Neural progenitor cell (in vitro differentiated cells): ENCODE results near the gene KREMEN2. TPM values are rescaled to one million over a fixed set of nuclear protein-coding genes. Genes with fewer than 3 reads are reported as not detected.

Experiments used
- DNase-seq: peaks from one replicate; pipeline ENCODE4 v3.0.0-alpha.2; 2016; ENCODE audit warnings: low spot score
- H2AFZ ChIP-seq: fragments of 200-600 bp; sonication (generic); replicated peaks from 2 replicates; pipeline ENCODE4 v1.6.1; 2016; ENCODE audit warnings: antibody characterized with exemption
- H3F3A ChIP-seq: fragments of 200-600 bp; sonication (generic); 2 replicates; pipeline ENCODE4 v1.6.1; 2016; ENCODE audit warnings: antibody characterized with exemption, low read depth
- H3K27ac ChIP-seq: fragments of 200-600 bp; sonication (generic); 2 replicates; pipeline ENCODE4 v1.5.1; 2016; ENCODE audit warnings: mild to moderate bottlenecking
- H3K27me3 ChIP-seq: fragments of 200-600 bp; sonication (generic); 2 replicates; pipeline ENCODE4 v1.6.1; 2016; ENCODE audit warnings: mild to moderate bottlenecking, moderate library complexity
- H3K36me3 ChIP-seq: fragments of 200-600 bp; sonication (generic); 2 replicates; pipeline ENCODE4 v1.5.1; 2016
- H3K4me1 ChIP-seq: fragments of 200-600 bp; sonication (generic); 2 replicates; pipeline ENCODE4 v1.6.1; 2016; ENCODE audit warnings: mixed run types
- H3K4me2 ChIP-seq: fragments of 200-600 bp; sonication (generic); 2 replicates; pipeline ENCODE4 v1.6.1; 2016
- H3K4me3 ChIP-seq: fragments of 200-600 bp; sonication (generic); 2 replicates; pipeline ENCODE4 v1.5.1; 2016
- H3K79me2 ChIP-seq: fragments of 200-600 bp; sonication (generic); 2 replicates; pipeline ENCODE4 v1.6.1; 2016; ENCODE audit warnings: low read depth
- H3K9ac ChIP-seq: fragments of 200-600 bp; sonication (generic); 2 replicates; pipeline ENCODE4 v1.6.1; 2016
- H3K9me3 ChIP-seq: fragments of 200-600 bp; sonication (generic); 2 replicates; pipeline ENCODE4 v1.5.1; 2016; ENCODE audit warnings: low read depth
- H4K20me1 ChIP-seq: fragments of 200-600 bp; sonication (generic); 2 replicates; pipeline ENCODE4 v1.6.1; 2016; ENCODE audit warnings: low read depth
- H3K27ac Mint-ChIP-seq: 3 replicates; pipeline ENCODE4 v1.8.0; 2021; ENCODE audit warnings: mixed read lengths
- H3K27me3 Mint-ChIP-seq: 2 replicates; pipeline ENCODE4 v1.8.0; 2022; ENCODE audit warnings: low read depth, mild to moderate bottlenecking, inconsistent platforms, moderate library complexity, mixed read lengths; ENCODE audit not compliant: insufficient read depth
- H3K36me3 Mint-ChIP-seq: 3 replicates; pipeline ENCODE4 v1.8.0; 2021; ENCODE audit warnings: mixed read lengths
- H3K4me1 Mint-ChIP-seq: 3 replicates; pipeline ENCODE4 v1.8.0; 2021; ENCODE audit warnings: mixed read lengths
- H3K4me3 Mint-ChIP-seq: 3 replicates; pipeline ENCODE4 v1.8.0; 2021; ENCODE audit warnings: mild to moderate bottlenecking, moderate library complexity, mixed read lengths
- H3K9me3 Mint-ChIP-seq: 3 replicates; pipeline ENCODE4 v1.8.0; 2020; ENCODE audit warnings: mixed read lengths
- CTCF ChIP-seq: fragments of 200-600 bp; sonication (generic); IDR thresholded peaks from 2 replicates; pipeline ENCODE4 v1.5.1; 2017; ENCODE audit warnings: antibody characterized with exemption, mild to moderate bottlenecking
- EZH2 ChIP-seq: fragments of 200-600 bp; sonication (generic); IDR thresholded peaks from 2 replicates; pipeline ENCODE4 v1.6.1; 2017; ENCODE audit warnings: antibody characterized with exemption, mild to moderate bottlenecking, moderate library complexity
- EZH2phosphoT487 ChIP-seq: fragments of 200-600 bp; sonication (generic); IDR thresholded peaks from 2 replicates; pipeline ENCODE4 v1.6.1; 2017; ENCODE audit warnings: antibody characterized with exemption
- total RNA-seq: library from RNA; depleted of rRNA; stranded (reverse); fragments of >200 nt; gene quantifications from 2 replicates; pipeline ENCODE4 v1.2.3, GENCODE V29; 2015; ENCODE audit warnings: low replicate concordance

The KREMEN2 gene
- total RNA-seq, 1 donor from 2014 or later = 0.51 TPM

DNA sequence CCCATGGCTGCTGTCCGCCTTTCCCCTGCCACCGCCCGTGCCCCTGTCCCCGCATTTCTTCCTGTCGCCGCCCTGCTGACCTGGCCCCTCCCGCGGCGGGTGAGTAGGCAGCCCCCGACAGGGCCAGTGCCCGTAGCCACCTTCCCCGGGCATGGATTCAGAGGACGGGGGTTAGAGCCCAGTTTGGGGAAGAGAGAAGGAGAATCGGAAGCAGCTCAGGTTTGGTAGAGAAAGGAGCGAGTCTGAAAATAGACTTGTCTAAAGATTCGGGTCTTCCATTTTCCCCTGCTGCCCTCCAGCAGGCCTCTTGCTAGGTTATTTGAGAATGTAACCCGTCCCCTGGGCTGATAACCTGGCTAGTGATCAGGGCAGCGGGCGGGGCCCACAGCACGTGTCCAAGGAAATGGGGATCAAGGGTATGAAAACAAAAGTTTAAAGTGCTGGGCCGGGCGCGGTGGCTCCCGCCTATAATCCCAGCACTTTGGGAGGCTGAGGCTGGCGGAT is 40.8 kb downstream of the KREMEN2 start:
- Histone ChIP-seq H3K27me3 (peaks cover 53% of the 10 kb centered on the region), H3K36me3 (no peaks in the 10 kb centered on the region), H3K9ac (no peak overlapping the region), H2AFZ (no peak overlapping the region), H3F3A (peaks cover 42% of the 10 kb centered on the region), H3K4me2 (peak overlapping the region; percentile 80), H3K79me2 (no peaks in the 10 kb centered on the region), H3K9me3 (no peaks in the 10 kb centered on the region), H4K20me1 (peaks cover 11% of the 10 kb centered on the region), H3K4me1 (peaks cover 24% of the 10 kb centered on the region), H3K27ac (no peak overlapping the region), H3K4me3 (peak overlapping the region; percentile 20)
- TF ChIP-seq EZH2phosphoT487 = no peak
- peak; percentile 67 for TF ChIP-seq EZH2
- Mint-ChIP-seq H3K27me3 (peaks cover 38% of the 10 kb centered on the region), H3K9me3 (peaks cover 2% of the 10 kb centered on the region), H3K4me1 (peaks cover 18% of the 10 kb centered on the region), H3K4me3 (peak overlapping the region; percentile 79), H3K27ac (no peak overlapping the region), H3K36me3 (no peaks in the 10 kb centered on the region)
- DNase-seq = peak; percentile 38

DNA sequence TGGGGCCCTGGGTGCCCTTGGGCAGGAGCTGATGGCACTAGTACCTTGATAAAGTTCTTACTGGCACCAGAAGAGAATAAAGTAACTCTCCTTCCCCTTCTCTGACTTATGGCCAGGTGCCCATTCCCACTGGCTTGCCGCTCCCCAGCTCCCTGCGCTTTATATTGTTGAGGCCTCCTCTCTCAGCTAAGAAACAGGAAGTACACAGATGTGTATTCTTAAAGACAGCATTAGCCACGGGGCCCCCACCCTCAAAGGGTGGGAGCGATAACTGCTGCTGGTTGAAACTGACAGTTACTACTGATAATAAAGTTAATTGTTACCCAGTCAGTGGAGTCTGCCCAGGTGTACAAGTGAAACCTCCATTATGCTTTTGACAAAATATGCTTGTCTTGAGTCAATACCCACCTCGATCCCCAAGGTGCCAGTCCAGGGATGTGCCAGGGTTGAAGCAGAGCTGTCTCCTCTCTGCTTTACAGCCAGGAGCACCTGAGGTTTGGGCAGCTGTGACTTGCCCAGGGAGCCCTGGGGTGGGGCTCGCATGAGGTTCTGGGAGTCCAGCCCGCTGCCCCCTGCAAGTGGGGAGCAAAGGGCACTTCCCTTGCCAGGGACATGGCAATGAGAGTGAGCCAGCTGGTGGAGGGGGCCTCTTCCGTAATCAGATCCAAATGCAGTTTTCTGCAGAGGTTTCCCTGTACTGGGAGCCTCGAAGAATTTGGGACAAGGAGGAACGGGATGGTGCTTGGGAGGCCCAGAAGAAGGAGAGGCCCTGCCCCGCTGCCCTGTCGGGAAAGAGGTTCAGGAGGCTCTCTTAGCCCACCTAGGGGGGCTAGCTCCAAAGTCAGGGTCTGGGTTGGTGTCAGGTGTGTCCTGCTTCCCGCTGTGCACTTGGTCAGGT is 43.2 kb downstream of the KREMEN2 start:
- Mint-ChIP-seq H3K36me3 (no peaks in the 10 kb centered on the region), H3K4me1 (peaks cover 27% of the 10 kb centered on the region), H3K27me3 (peaks cover 38% of the 10 kb centered on the region), H3K4me3 (no peak overlapping the region), H3K9me3 (peaks cover 2% of the 10 kb centered on the region), H3K27ac (no peak overlapping the region)
- Histone ChIP-seq H2AFZ (no peak overlapping the region), H3K4me1 (peaks cover 31% of the 10 kb centered on the region), H3K27me3 (peaks cover 67% of the 10 kb centered on the region), H3K9me3 (no peaks in the 10 kb centered on the region), H3K4me2 (peak overlapping the region; percentile 65), H3K4me3 (no peak overlapping the region), H4K20me1 (peaks cover 11% of the 10 kb centered on the region), H3K36me3 (no peaks in the 10 kb centered on the region), H3K9ac (no peak overlapping the region), H3F3A (peaks cover 49% of the 10 kb centered on the region), H3K79me2 (no peaks in the 10 kb centered on the region), H3K27ac (no peak overlapping the region)
- DNase-seq = no peak
- TF ChIP-seq EZH2 (peak; percentile 20), EZH2phosphoT487 (peak; percentile 28), CTCF (no peak)

GRCh38 chr16:3007957-3008689 is 44.0 kb downstream of the KREMEN2 start:
- Mint-ChIP-seq H3K9me3 (no peaks in the 10 kb centered on the region), H3K36me3 (no peaks in the 10 kb centered on the region), H3K27ac (no peak overlapping the region), H3K27me3 (peaks cover 35% of the 10 kb centered on the region), H3K4me1 (peaks cover 30% of the 10 kb centered on the region), H3K4me3 (peak overlapping the region; percentile 18)
- Histone ChIP-seq H3K4me3 (peak overlapping the region; percentile 29), H3F3A (peaks cover 49% of the 10 kb centered on the region), H3K4me1 (peaks cover 38% of the 10 kb centered on the region), H3K4me2 (peak overlapping the region; percentile 65), H2AFZ (no peak overlapping the region), H3K79me2 (no peaks in the 10 kb centered on the region), H3K27me3 (peaks cover 76% of the 10 kb centered on the region), H3K9me3 (no peaks in the 10 kb centered on the region), H3K36me3 (no peaks in the 10 kb centered on the region), H3K27ac (no peak overlapping the region), H4K20me1 (peaks cover 15% of the 10 kb centered on the region), H3K9ac (no peak overlapping the region)
- no peak for TF ChIP-seq EZH2phosphoT487
- peak; percentile 9 for TF ChIP-seq EZH2
- peak; percentile 59 for DNase-seq

DNA sequence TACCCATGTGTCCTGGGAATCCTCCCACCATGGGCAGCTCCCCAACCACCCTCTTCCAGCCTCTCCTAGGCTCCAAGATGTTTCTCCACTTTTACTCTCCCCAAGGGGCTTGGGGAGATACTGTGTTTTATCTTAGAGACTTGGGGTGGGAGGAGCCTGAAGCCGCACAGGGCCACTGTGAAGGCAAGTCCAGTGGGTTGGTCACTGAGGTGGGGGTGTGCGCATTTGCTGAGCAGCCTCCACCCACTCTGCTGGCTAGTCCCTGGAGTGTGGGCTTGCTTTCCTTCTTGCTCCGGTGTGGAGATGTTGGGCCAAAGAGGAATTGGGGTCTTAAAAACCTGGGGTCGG is 44.6 kb downstream of the KREMEN2 start:
- TF ChIP-seq EZH2 (no peak), CTCF (no peak), EZH2phosphoT487 (no peak)
- no peak overlapping the region for H3K4me3 ChIP-seq
- no peaks in the 10 kb centered on the region for H3K36me3 ChIP-seq
- peaks cover 35% of the 10 kb centered on the region for H3K27me3 Mint-ChIP-seq
- peaks cover 49% of the 10 kb centered on the region for H3F3A ChIP-seq
- no peak overlapping the region for H3K4me3 Mint-ChIP-seq
- peaks cover 81% of the 10 kb centered on the region for H3K27me3 ChIP-seq
- no peak for DNase-seq
- H4K20me1 ChIP-seq = peaks cover 18% of the 10 kb centered on the region
- peak overlapping the region; percentile 65 for H3K4me2 ChIP-seq
- no peak overlapping the region for H3K27ac ChIP-seq
- no peaks in the 10 kb centered on the region for H3K36me3 Mint-ChIP-seq
- no peak overlapping the region for H3K27ac Mint-ChIP-seq
- H3K4me1 Mint-ChIP-seq = peaks cover 30% of the 10 kb centered on the region
- no peak overlapping the region for H2AFZ ChIP-seq
- no peak overlapping the region for H3K9ac ChIP-seq
- no peaks in the 10 kb centered on the region for H3K9me3 Mint-ChIP-seq
- H3K79me2 ChIP-seq = no peaks in the 10 kb centered on the region
- no peaks in the 10 kb centered on the region for H3K9me3 ChIP-seq
- peaks cover 38% of the 10 kb centered on the region for H3K4me1 ChIP-seq
